ENCODE measurements around the gene SLC39A10. TPM values are rescaled to one million over a fixed set of nuclear protein-coding genes. Genes with fewer than 3 reads are reported as not detected.

The SLC39A10 gene
- total RNA-seq, 1 donor from 2014 or later = 13.4 TPM

DNA sequence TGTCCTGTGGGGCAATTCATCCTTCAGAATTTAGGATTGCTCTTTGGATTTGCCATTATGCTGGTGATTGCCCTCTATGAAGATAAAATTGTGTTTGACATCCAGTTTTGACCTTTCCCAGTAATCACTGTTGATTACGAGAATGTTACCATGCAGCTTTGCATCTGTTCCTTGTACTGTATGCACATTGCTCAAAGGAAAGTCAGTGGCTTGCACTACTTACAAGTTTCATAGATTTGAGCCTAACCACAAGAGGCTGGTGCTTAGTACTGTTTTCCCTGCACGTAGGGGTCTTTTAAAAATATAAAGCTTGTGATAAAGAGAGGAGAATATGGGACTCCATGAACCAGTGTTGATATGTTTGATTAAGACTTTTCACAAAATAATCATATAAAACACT, 77.9 kb downstream of the SLC39A10 start:
- DNase-seq (ENCODE audit: low read depth) = no peak
- TF ChIP-seq, protein P1, sequence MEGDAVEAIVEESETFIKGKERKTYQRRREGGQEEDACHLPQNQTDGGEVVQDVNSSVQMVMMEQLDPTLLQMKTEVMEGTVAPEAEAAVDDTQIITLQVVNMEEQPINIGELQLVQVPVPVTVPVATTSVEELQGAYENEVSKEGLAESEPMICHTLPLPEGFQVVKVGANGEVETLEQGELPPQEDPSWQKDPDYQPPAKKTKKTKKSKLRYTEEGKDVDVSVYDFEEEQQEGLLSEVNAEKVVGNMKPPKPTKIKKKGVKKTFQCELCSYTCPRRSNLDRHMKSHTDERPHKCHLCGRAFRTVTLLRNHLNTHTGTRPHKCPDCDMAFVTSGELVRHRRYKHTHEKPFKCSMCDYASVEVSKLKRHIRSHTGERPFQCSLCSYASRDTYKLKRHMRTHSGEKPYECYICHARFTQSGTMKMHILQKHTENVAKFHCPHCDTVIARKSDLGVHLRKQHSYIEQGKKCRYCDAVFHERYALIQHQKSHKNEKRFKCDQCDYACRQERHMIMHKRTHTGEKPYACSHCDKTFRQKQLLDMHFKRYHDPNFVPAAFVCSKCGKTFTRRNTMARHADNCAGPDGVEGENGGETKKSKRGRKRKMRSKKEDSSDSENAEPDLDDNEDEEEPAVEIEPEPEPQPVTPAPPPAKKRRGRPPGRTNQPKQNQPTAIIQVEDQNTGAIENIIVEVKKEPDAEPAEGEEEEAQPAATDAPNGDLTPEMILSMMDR (IDR thresholded peaks at IDR 0.05; ENCODE audit: insufficient read depth, low read length, severe bottlenecking) = no peak
- FAIRE-seq = no peak
- Histone ChIP-seq H3K27me3 (ENCODE audit: control insufficient read depth, insufficient read depth, low read length) (no peaks in the 10 kb centered on the region), H3K4me3 (ENCODE audit: low read depth, low read length) (no peak overlapping the region), H3K36me3 (ENCODE audit: control insufficient read depth, insufficient read depth, low read length) (no peaks in the 10 kb centered on the region)

DNA sequence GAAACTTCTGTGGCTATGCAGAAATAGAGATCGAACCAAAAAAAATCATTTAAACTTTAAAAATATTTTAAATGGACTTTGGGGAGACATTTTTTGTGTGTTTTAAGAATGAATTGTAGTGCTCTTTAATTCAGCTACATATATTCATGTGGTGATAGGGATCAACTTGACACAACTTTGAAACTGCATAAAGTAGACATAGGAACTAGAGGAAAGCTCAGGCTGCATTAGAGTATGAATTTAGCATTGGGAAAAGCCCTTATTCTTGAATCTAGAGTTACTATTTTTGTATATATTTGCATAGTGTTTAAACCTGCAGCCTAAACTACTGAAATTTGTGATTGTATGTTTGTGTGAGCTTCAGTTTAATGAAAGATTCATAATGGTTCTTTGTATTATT, 78.3 kb downstream of the SLC39A10 start:
- H3K27me3 ChIP-seq (ENCODE audit: control insufficient read depth, insufficient read depth, low read length) = no peaks in the 10 kb centered on the region
- no peaks in the 10 kb centered on the region for H3K36me3 ChIP-seq (ENCODE audit: control insufficient read depth, insufficient read depth, low read length)
- DNase-seq (ENCODE audit: low read depth) = no peak
- no peak overlapping the region for H3K4me3 ChIP-seq (ENCODE audit: low read depth, low read length)
- FAIRE-seq = no peak
- TF ChIP-seq, protein P1 (IDR thresholded peaks at IDR 0.05; ENCODE audit: insufficient read depth, low read length, severe bottlenecking) = no peak

DNA sequence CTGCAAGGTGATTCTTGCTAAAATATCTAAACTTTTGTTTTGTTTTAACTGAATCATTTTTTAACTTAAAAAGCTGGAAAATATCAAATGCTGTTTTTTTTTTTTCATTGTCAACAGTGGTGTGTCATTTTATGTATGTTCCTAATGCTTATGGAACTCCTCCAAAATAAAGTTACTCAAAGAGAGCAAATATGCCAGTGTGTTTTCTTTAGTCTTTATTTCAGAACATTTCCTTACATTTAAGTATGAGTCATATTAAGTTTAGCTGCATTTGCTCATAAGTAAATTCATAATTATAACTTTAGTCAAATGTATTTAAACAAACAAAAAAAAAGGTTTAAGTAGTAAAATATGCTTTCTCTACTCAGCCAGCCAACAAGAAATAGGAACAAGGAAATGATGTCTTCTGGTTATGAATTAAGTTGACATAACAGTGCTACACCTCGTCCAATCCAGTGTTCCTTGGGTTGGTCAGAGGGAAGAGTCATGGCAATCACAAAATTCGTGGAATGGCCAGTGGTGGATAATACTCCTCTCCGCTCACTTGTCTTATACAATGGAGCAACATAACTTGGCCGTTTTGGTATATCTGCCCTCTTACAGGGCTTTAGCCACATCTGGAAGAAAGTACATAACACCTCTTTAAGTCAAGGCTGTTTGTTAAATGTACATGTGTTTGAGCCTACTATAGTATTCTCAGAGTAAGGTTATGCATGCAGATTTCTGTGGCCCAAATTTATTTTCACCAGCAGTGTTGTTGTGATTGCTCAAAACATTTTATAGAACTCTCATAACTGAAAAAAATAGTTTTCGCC, 80.7 kb downstream of the SLC39A10 start:
- FAIRE-seq = no peak
- Histone ChIP-seq H3K27me3 (ENCODE audit: control insufficient read depth, insufficient read depth, low read length) (no peaks in the 10 kb centered on the region), H3K4me3 (ENCODE audit: low read depth, low read length) (no peak overlapping the region), H3K36me3 (ENCODE audit: control insufficient read depth, insufficient read depth, low read length) (no peaks in the 10 kb centered on the region)
- peak; percentile 31 for DNase-seq (ENCODE audit: low read depth)
- TF ChIP-seq, protein P1 (IDR thresholded peaks at IDR 0.05; ENCODE audit: insufficient read depth, low read length, severe bottlenecking) = no peak

DNA sequence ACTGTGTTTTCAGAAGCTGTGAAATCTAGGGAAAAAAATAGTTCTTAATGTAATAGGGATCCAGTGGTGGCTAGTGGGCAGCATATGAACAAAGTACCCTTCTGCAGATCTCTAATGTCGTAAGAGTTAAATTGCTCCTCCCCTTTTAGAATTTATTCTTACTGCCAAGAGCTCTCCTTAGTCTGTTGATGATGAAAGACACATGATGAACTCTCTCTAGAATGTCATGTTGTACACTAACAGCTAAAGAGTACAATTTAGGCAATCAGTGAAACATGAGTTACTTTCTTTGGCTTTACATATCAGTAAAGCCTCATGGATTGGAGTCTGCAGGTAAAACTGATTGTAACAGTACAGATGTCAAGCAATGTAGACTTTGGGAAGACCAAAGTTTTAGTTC, 84.2 kb downstream of the SLC39A10 start:
- H3K27me3 ChIP-seq (ENCODE audit: control insufficient read depth, insufficient read depth, low read length) = no peaks in the 10 kb centered on the region
- no peak for DNase-seq (ENCODE audit: low read depth)
- TF ChIP-seq, protein P1 (IDR thresholded peaks at IDR 0.05; ENCODE audit: insufficient read depth, low read length, severe bottlenecking) = no peak
- no peaks in the 10 kb centered on the region for H3K36me3 ChIP-seq (ENCODE audit: control insufficient read depth, insufficient read depth, low read length)
- no peak overlapping the region for H3K4me3 ChIP-seq (ENCODE audit: low read depth, low read length)
- FAIRE-seq = no peak

DNA sequence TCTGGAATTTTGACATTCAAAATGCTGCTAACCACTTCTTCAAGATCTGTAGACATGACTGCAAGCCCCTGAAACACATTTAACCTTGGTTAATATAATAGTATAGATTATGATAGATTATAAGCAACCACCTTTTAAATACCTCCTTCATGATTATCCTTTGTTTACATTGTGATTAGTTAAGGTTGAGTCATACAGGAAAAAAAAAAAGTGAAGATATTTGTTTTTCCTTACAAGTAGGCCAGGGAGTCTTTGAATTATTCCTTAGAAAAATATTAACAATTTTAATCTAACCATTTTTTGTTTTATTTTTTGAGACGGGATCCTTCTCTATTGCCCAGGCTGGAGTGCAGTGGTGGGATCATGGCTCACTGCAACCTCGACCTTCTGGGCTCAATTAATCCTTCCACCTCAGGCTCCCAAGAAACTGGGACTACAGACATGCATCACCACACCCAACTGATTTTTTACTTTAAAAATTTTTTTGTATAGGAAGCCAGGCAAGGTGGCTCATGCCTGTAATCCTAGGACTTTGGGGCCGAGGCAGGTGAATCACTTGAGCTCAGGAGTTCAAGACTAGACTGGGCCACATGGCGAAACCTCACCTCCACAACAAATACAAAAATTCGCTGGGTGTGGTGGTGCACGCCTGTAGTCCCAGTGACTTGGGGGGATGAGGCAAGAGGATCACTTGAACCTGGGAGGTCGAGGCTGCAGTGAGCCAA, 99.4 kb downstream of the SLC39A10 start:
- DNase-seq (ENCODE audit: low read depth) (peak; percentile 93), FAIRE-seq (no peak)
- Histone ChIP-seq H3K27me3 (ENCODE audit: control insufficient read depth, insufficient read depth, low read length) (no peaks in the 10 kb centered on the region), H3K36me3 (ENCODE audit: control insufficient read depth, insufficient read depth, low read length) (no peaks in the 10 kb centered on the region), H3K4me3 (ENCODE audit: low read depth, low read length) (no peak overlapping the region)
- TF ChIP-seq, protein P1 (IDR thresholded peaks at IDR 0.05; ENCODE audit: insufficient read depth, low read length, severe bottlenecking) = no peak
